ENCODE data around the gene RTF2. TPM values are rescaled to one million over a fixed set of nuclear protein-coding genes. Genes with fewer than 3 reads are reported as not detected.
A peak's percentile ranks its signal among the peaks of the same experiment; 100 is the strongest.

The RTF2 gene
- total RNA-seq (ENCODE audit: unreplicated experiment), result 66.3 TPM
- long read RNA-seq, transcript RTF2-202 (9 exons, 2,212 nt), result major isoform, 111 of 126 reads
- long read RNA-seq, partial matches to known transcripts, result 3 of 126 reads
- long read RNA-seq, other reads (novel, unspliced or antisense), result 11 of 126 reads

- Mint-ChIP-seq H3K9me3 (ENCODE audit: unreplicated experiment) (peaks cover 4% of the 10 kb centered on the region), H3K36me3 (ENCODE audit: unreplicated experiment) (no peaks in the 10 kb centered on the region), H3K27ac (ENCODE audit: unreplicated experiment) (peak within 1 kb of the TSS; percentile 94), H3K4me3 (ENCODE audit: unreplicated experiment) (peak within 1 kb of the TSS; percentile 100), H3K4me1 (ENCODE audit: low read depth, unreplicated experiment) (no peaks in the 10 kb centered on the region), H3K27me3 (ENCODE audit: unreplicated experiment) (peaks cover 3% of the 10 kb centered on the region)
- peak; percentile 98 for DNase-seq
- no peak for TF ChIP-seq CTCF (IDR thresholded peaks at IDR 0.05; ENCODE audit: partially characterized antibody, unreplicated experiment)
Observed at GRCh38 chr20:56468316-56469076, at the start of gene RTF2. RTF2 (plus strand) TSS chr20:56468627; CDS start chr20:56468698, 71 bp downstream.

GRCh38 chr20:56420028-56420427 lies 48.4 kb upstream of the RTF2 start:
- no peak for DNase-seq
- no peak for TF ChIP-seq CTCF (IDR thresholded peaks at IDR 0.05; ENCODE audit: partially characterized antibody, unreplicated experiment)
- Mint-ChIP-seq H3K4me1 (ENCODE audit: low read depth, unreplicated experiment) (no peaks in the 10 kb centered on the region), H3K36me3 (ENCODE audit: unreplicated experiment) (no peaks in the 10 kb centered on the region), H3K27ac (ENCODE audit: unreplicated experiment) (no peak overlapping the region), H3K9me3 (ENCODE audit: unreplicated experiment) (peaks cover 2% of the 10 kb centered on the region), H3K4me3 (ENCODE audit: unreplicated experiment) (no peak overlapping the region), H3K27me3 (ENCODE audit: unreplicated experiment) (peaks cover 7% of the 10 kb centered on the region)

GRCh38 chr20:56420940-56421688 lies 47.3 kb upstream of the RTF2 start:
- no peak for DNase-seq
- Mint-ChIP-seq H3K27me3 (ENCODE audit: unreplicated experiment) (peaks cover 6% of the 10 kb centered on the region), H3K27ac (ENCODE audit: unreplicated experiment) (no peak overlapping the region)

GRCh38 chr20:56422076-56422823 lies 46.2 kb upstream of the RTF2 start:
- peaks cover 2% of the 10 kb centered on the region for H3K9me3 Mint-ChIP-seq (ENCODE audit: unreplicated experiment)
- H3K36me3 Mint-ChIP-seq (ENCODE audit: unreplicated experiment), result no peaks in the 10 kb centered on the region
- H3K27me3 Mint-ChIP-seq (ENCODE audit: unreplicated experiment), result peaks cover 6% of the 10 kb centered on the region
- no peak for DNase-seq
- no peak overlapping the region for H3K4me3 Mint-ChIP-seq (ENCODE audit: unreplicated experiment)
- no peak overlapping the region for H3K27ac Mint-ChIP-seq (ENCODE audit: unreplicated experiment)
- no peaks in the 10 kb centered on the region for H3K4me1 Mint-ChIP-seq (ENCODE audit: low read depth, unreplicated experiment)
- TF ChIP-seq CTCF (IDR thresholded peaks at IDR 0.05; ENCODE audit: partially characterized antibody, unreplicated experiment), result no peak

More at GRCh38 chr20:56420940-56421688, 47.3 kb upstream of the RTF2 start:
- Mint-ChIP-seq H3K36me3 (ENCODE audit: unreplicated experiment) (no peaks in the 10 kb centered on the region), H3K9me3 (ENCODE audit: unreplicated experiment) (peaks cover 2% of the 10 kb centered on the region), H3K4me3 (ENCODE audit: unreplicated experiment) (no peak overlapping the region), H3K4me1 (ENCODE audit: low read depth, unreplicated experiment) (no peaks in the 10 kb centered on the region)
- no peak for TF ChIP-seq CTCF (IDR thresholded peaks at IDR 0.05; ENCODE audit: partially characterized antibody, unreplicated experiment)

Data from glutamatergic neuron (in vitro differentiated cells).